Spinal cord (tissue), 10 donors: Measurements from ENCODE around the gene TTC38. TPM values are rescaled to one million over a fixed set of nuclear protein-coding genes. Genes with fewer than 3 reads are reported as not detected.

Experiments
- DNase-seq, 6 donors: peaks; one replicate each; pipeline versions ENCODE4 v3.0.0 to v3.0.0-alpha.2; 2013 to 2015; ENCODE audit warnings: low spot score in 6 of 6, low read depth in 4 of 6
- H3K27ac ChIP-seq: one replicate; pipeline ENCODE4 v1.5.1; 2013; ENCODE audit warnings: low read depth, low read length, control low read depth
- H3K27me3 ChIP-seq: one replicate; pipeline ENCODE4 v1.6.1; 2013; ENCODE audit warnings: low read length; ENCODE audit not compliant: control insufficient read depth, insufficient read depth
- H3K36me3 ChIP-seq: one replicate; pipeline ENCODE4 v1.6.1; 2013; ENCODE audit warnings: low read length; ENCODE audit not compliant: control insufficient read depth, insufficient read depth
- H3K4me1 ChIP-seq: one replicate; pipeline ENCODE4 v1.6.1; 2013; ENCODE audit warnings: low read length; ENCODE audit not compliant: control insufficient read depth, insufficient read depth
- H3K4me3 ChIP-seq: one replicate; pipeline ENCODE4 v1.5.1; 2013; ENCODE audit warnings: low read depth, low read length, control low read depth
- H3K9me3 ChIP-seq: one replicate; pipeline ENCODE4 v1.6.1; 2013; ENCODE audit warnings: low read length; ENCODE audit not compliant: control insufficient read depth, insufficient read depth
- WGBS: methylation state at CpG from one replicate; pipeline ENCODE4 v1.1.5; 2013; ENCODE audit warnings: missing lambda C conversion rate; ENCODE audit not compliant: insufficient coverage; 5-methylcytosine and 5-hydroxymethylcytosine counted together
- polyA plus RNA-seq, 2 donors: library from polyadenylated mRNA; unstranded; fragments of 120-200 nt; gene quantifications; one replicate each; pipeline ENCODE4 v1.2.1, GENCODE V29; 2013; ENCODE audit not compliant: insufficient read length in 2 of 2
- total RNA-seq, 2 donors: library from RNA; depleted of rRNA in 1 of 2; stranded (reverse); fragments of 120-200 nt in 1 of 2; fragments of >200 nt in 1 of 2; gene quantifications; one replicate each; pipeline versions ENCODE4 v1.2.3 to v1.2.4, GENCODE V29; 2013 to 2014
- donor health status: healthy.

TTC38 gene
- total and polyA plus RNA-seq, 4 donors, result 15.6 to 33.1 (median 27.3) TPM

DNA sequence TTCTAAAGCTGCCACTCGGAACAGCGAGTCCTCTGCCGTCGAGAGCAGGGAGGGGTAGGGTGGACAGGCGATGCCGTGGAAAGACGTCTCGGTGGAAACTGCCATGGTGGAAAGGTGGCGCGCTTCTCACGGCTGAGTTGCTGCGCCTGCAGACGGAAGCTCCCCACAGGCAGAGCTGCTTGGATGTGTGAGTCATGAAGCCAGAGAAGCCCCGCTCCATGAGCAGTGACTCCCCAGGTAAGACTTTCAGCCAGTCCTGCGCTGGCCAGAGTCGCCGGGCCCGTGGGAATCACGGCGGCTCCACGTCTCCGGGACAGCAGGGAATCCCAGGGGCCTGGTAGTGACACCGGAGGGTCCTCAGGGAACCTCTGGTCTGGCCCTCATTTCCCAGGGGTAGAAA lies 63.7 kb downstream of the TTC38 start:
- Histone ChIP-seq H3K4me3 (no peak overlapping the region), H3K27ac (no peak overlapping the region), H3K4me1 (peaks cover 11% of the 10 kb centered on the region), H3K36me3 (peaks cover 37% of the 10 kb centered on the region), H3K27me3 (no peaks in the 10 kb centered on the region), H3K9me3 (no peaks in the 10 kb centered on the region)
- no peak for DNase-seq
- 96% methylated on average over 23 of the region's 23 CpGs for WGBS

DNA sequence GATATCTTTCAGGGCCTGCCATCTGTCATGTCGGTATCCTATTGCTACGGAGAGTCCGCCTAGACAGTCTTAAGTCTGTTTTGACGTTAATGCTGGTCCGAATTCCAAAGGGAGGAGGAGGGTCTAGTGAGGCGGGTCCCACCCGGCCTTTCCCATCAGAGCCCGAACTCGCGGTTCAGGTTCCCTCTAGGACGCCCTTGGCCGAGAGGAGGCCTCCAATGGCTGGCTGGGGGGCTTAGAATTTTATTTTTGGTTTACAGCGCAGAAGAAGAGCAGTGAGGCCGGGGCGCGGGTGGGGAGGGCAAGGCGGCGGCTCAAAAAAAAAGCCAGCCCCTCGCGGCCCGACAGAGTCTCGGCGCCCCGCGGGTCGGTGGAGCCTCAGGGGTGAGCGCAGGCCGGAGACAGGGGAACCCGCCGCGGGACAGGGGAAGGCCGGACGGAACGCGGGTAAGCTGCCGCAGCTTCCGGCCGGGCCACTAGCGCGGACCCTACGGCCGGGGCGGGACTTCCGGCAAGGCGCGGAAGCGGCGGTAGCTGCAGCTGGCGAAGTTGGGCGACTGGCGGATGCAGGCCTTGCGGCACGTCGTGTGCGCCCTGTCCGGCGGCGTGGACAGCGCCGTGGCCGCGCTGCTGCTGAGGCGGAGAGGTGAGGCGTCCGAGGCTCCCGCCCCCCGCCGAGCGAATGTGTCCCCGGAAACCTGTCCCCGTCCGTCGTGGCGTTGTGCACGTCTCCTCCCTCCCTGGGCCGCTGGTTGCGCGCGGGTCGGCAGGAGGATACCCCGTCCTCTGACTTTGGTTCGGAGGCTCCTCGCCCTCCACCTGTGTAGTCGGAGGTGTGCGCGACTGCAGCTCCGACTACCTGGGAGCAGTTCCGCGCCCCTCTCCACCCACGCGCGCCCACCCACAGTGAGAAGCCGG lies 67.7 kb downstream of the TTC38 start, which contains the start of gene TRMU:
TRMU (plus strand) TSS at position 514 of the 918 bp plus-strand sequence; CDS start at position 565, 51 bp downstream.
- H3K4me3 ChIP-seq, result peak within 1 kb of the TSS; percentile 83
- no peaks in the 10 kb centered on the region for H3K27me3 ChIP-seq
- no peaks in the 10 kb centered on the region for H3K9me3 ChIP-seq
- DNase-seq, result peak; percentile 56 to 95 (median 74)
- peaks cover 15% of the 10 kb centered on the region for H3K4me1 ChIP-seq
- WGBS, result under 1% methylated on average over 81 of the region's 93 CpGs
- peaks cover 43% of the 10 kb centered on the region for H3K36me3 ChIP-seq
- H3K27ac ChIP-seq, result peak within 1 kb of the TSS; percentile 90

DNA sequence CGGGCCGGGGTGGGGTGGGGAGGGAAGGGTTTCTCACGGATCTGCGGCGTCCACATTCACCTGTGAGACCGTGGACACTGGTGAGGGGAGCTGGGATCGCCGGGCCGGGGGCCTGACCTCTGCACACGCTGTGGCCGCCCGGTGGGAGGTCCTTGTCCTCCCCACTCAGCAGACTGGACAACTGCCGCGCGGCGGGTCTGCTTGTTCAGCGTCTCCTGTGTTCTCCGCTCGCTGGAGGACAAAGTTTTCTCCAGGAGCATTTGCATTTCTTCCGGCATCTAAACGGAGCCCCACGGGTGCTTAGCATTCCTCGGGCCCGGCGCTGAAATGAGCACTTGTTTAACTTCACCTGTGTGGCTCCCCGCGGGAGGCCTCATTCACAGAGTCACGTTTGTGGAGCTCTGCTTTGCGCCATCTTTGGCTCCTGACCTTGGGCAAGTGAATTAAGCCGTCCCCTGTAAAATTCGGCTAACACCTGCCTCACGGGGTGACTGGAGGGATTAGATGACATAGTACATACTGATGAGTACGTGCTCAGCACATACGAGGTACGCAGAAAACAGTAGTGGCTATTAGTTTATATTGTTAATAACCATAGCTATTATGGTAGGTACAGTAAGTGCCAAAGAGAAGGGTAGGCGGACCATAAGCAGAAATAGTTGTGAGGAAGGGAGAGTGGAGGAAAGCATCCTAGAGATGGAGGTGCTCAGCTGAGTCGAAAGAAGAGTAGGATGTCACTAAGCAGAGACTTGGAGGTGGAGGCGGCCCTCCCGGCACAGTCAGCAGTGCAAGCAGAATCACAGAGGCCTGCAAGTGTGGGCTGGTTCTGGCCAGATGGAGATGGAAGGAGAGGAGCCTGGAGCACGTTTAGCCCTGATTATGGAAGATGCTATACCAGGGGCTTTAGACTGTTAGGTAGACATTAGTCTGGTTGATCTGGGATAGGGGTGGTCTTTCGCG lies 68.6 kb downstream of the TTC38 start:
- H3K27ac ChIP-seq, result no peak overlapping the region
- WGBS, result 9% methylated on average over 33 of the region's 42 CpGs
- peak overlapping the region; percentile 83 for H3K4me3 ChIP-seq
- H3K36me3 ChIP-seq, result peaks cover 41% of the 10 kb centered on the region
- H3K9me3 ChIP-seq, result no peaks in the 10 kb centered on the region
- peaks cover 15% of the 10 kb centered on the region for H3K4me1 ChIP-seq
- H3K27me3 ChIP-seq, result no peaks in the 10 kb centered on the region
- peak in 1 of 6 donors; percentile 11 for DNase-seq

DNA sequence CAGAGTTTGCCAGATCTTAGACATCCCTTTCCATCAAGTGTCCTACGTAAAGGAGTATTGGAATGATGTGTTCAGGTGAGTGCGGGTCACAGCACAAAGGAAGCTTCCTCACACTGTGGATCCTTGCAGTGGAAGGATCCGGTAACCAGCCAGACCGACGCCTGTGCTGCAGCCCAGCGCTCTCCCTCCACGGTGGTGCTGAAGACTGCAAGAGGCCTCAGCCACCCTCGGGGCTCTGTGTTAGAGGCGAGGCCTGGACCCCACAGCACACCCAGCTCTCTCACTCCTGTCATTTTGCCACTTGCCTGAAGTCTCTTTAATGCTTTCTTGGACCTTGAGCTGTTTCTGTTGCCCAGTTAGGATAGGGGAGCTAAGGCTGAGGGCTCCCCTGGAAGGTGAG lies 70.1 kb downstream of the TTC38 start:
- Histone ChIP-seq H3K4me1 (peaks cover 15% of the 10 kb centered on the region), H3K4me3 (no peak overlapping the region), H3K9me3 (no peaks in the 10 kb centered on the region), H3K36me3 (peaks cover 42% of the 10 kb centered on the region), H3K27ac (no peak overlapping the region), H3K27me3 (no peaks in the 10 kb centered on the region)
- no peak for DNase-seq
- 97% methylated on average over 5 of the region's 9 CpGs for WGBS

DNA sequence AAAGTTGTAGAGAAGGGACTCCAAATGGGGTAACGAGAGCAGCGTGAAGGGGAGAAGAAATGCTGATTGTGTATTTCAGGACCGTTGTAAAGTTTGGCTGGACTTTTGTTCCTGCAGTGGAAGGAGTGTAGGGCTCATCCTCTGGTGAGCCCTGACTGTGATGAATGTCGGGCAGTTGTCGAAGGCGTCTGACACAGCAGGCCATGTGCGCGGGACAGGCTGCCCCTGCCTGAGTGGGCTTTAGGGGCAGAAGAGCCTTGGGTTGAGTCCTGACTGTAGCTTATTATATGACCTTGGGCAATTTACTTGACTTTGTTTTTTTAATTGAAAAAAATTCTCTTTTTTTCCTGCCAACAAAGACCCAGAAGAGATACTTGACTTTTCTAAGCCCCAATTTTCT lies 70.8 kb downstream of the TTC38 start:
- H3K27me3 ChIP-seq, result no peaks in the 10 kb centered on the region
- H3K4me3 ChIP-seq, result no peak overlapping the region
- H3K4me1 ChIP-seq, result peaks cover 15% of the 10 kb centered on the region
- 85% methylated on average over 8 of the region's 8 CpGs for WGBS
- peaks cover 48% of the 10 kb centered on the region for H3K36me3 ChIP-seq
- no peaks in the 10 kb centered on the region for H3K9me3 ChIP-seq
- no peak for DNase-seq
- no peak overlapping the region for H3K27ac ChIP-seq

DNA sequence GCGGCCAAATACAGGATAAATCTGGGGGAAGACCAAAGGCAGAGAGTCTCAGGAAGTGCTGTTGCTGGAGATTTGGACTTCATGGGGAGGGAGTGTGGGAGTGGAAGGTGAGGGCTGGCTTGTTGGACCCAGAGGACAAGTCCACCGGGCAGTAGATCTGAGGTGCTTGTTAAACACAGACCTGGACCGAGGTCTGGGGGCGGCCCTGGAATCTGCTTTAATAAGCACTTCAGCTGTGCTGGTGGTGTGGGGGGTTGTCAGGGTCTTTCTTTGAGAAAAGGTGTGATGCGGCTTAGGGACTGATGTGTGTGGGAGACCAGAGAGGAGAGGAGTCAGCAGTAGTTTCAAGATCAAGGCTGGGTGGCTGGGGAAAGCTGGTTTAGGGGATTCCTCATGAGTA lies 72.1 kb downstream of the TTC38 start:
- DNase-seq, result no peak
- Histone ChIP-seq H3K4me1 (peaks cover 12% of the 10 kb centered on the region), H3K27me3 (no peaks in the 10 kb centered on the region), H3K9me3 (no peaks in the 10 kb centered on the region), H3K36me3 (peaks cover 59% of the 10 kb centered on the region), H3K27ac (no peak overlapping the region), H3K4me3 (no peak overlapping the region)
- 91% methylated on average over 5 of the region's 5 CpGs for WGBS

DNA sequence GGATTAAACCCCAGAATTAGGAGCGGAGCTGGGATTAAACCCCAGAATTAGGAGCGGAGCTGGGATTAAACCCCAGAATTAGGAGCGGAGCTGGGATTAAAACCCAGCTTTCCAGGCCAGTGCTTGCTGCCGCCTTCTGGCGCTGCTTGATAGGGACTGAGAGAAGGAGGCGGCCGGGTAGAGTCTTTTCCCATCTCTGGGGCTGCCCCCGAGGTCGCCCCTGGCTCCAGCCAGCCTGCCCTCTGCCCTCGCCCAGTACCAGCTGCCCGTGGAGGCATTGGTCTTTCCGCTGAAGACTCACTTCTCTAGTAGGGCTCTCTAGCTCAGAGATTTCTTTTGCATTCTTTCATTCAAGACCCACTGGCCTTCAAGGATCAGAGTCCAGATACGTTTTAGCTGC lies 72.9 kb downstream of the TTC38 start:
- 93% methylated on average over 12 of the region's 13 CpGs for WGBS
- Histone ChIP-seq H3K36me3 (peaks cover 64% of the 10 kb centered on the region), H3K27me3 (no peaks in the 10 kb centered on the region), H3K27ac (no peak overlapping the region), H3K4me3 (no peak overlapping the region), H3K9me3 (no peaks in the 10 kb centered on the region), H3K4me1 (peaks cover 8% of the 10 kb centered on the region)
- no peak for DNase-seq

Other genes starting within 250 kb of the TTC38 start
- gene PPARA, start 117.5 kb upstream of the TTC38 start, total RNA-seq, result 10 to 100 TPM; 12.7 to 18.6 TPM
- gene PPARA, start 117.5 kb upstream of the TTC38 start, polyA plus RNA-seq, result 10 to 100 TPM; 11.9 to 12.3 TPM
- 10 to 100 TPM in 1 of 2 donors, 1 to 10 TPM in 1; 7.4 to 16.3 TPM for gene CDPF1, start 17.7 kb upstream of the TTC38 start, total RNA-seq
- gene CDPF1, start 17.7 kb upstream of the TTC38 start, polyA plus RNA-seq, result 10 to 100 TPM; 13.0 to 13.5 TPM
- under 1 TPM; 0.06 to 0.20 TPM for gene PKDREJ, start 4.7 kb upstream of the TTC38 start, total RNA-seq
- gene PKDREJ, start 4.7 kb upstream of the TTC38 start, polyA plus RNA-seq, result under 1 TPM; 0.30 to 0.46 TPM
- gene GTSE1, start 28.9 kb downstream of the TTC38 start, total RNA-seq, result 1 to 10 TPM; 3.2 to 6.8 TPM
- 10 to 100 TPM; 11.5 to 12.1 TPM for gene GTSE1, start 28.9 kb downstream of the TTC38 start, polyA plus RNA-seq
- 10 to 100 TPM; 22.5 to 37.0 TPM for gene TRMU, start 67.7 kb downstream of the TTC38 start, total RNA-seq
- gene TRMU, start 67.7 kb downstream of the TTC38 start, polyA plus RNA-seq, result 10 to 100 TPM; 58.2 to 64.4 TPM